HG02759 (cell line): Measurements from ENCODE around the gene CDC14C.
"Not testable (repeated sequence)": the region's sequence is repeated elsewhere in the genome, so short reads cannot be mapped to it uniquely, and the experiment has no call there.

Source experiments
- ATAC-seq: cut with Tn5 transposase; IDR thresholded peaks from one replicate; pipeline ENCODE4 v1.9.1; 2021; ENCODE audit warnings: mild to moderate bottlenecking, moderate library complexity; ENCODE audit not compliant: unreplicated experiment

Gene CDC14C

DNA sequence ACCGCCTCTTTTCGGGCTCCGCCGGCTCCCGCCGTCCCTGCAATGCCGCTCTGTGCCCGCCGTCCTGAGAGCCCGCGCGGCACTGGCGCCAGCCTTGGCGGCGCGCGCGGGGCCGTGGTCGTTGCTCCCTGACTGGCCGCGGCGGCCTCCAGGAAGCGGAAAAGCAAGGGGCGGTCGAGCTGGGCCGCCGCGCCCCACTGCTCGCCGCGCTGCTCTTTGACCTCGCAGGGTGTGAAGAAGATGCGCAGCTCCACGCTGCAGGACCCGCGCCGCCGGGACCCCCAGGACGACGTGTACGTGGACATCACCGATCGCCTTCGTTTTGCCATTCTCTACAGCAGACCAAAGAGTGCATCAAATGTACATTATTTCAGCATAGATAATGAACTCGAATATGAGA is at the start of gene CDC14C:
TSS of gene CDC14C (plus strand) at position 115 of the 400 bp plus-strand sequence. CDS start at position 241, 126 bp downstream.
- no peak for ATAC-seq

DNA sequence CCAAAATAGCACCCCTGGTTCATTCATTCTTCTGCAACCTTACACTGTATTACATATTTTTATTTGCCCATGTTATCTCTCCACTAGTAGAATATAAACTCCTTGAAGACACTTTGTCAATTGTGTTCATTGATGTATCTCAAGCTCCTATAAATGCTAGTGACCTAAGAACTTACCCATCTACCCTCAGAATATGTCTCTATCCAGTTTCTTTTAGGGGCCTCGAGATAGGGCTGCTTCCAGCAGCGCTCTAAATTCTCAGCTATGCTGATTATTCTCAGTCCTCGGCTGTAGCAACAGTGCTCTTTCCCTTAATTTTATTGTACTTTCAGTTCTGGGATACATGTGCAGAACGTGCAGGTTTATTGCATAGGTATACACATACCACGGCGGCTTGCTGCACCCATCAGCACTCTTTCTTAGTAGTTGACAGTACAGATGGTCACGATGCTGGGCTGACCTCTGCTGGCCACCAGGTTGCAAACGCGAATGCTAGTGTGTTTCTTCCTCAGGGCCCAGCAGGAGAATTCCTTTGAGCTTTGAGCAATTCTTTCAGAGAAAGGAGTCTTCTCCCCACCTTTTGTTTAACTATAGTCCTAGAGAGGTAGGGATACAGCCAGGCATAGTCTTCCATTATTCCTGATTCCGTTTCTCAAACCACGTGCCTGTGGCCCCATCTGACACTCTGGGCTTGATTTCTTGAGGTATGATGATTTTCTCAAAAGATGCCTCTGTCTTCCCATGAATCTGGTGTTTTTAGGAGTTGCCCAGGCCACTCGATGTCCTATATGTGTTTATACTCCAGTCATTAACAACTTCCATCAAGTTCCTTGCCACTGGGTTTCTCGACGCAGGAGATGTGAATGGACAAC is 49.1 kb upstream of the CDC14C start:
- ATAC-seq, result no peak

DNA sequence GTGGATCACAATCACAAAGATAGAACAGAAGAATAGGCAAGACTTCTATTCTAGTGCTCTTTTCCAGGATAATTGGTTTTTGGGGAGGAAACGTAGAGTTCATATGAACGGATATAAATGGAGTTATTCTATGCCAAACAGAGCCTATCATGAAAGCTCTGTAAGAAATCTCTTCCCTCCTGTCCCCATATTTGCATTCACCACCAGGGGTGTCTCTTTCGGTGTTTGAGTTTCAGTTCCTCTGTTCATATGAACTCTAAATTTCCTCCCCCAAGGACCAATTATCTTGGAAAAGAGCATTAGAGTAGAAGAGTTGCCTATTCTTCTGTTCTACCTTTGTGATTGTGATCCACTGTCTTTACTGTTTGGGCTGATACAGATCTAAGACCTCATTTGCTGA is 48.3 kb upstream of the CDC14C start:
- no peak for ATAC-seq

DNA sequence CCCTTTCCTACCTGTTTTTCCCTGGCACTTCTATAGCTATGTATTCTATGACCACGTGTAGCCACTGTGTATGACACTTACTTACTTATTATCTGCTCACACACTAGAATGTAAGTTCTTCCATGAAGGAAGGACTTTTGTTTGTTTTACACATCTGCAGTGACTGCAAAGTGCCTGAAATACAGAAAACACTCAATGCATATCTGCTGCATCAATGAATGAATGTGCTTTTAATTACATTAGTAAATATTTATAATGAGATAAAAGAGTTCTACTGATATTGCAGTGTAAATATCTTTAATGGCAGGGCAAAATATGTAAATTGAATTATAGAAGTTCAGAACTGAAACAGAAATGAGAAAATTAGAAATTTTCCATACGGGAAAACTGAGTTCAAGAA is 43.5 kb upstream of the CDC14C start:
- no peak for ATAC-seq

DNA sequence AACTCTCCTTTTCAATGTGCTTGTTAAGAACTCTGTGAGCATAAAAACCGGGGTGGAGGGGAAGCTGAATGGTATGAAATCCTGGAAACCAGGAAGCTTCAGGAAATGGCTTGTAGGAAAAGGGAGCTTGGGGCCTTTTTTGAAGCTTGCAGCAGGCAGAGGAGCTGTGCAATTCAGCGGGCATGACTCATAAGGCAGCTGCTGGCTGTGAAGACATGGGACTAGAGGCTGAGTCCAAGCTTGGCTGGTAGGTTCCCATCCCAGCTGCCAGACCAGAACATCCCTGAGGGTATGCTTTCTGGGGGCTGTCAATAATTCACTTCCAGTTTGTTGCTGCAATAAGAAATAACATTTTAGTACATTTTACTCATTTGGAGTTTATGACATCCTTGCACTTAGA is 36.8 kb upstream of the CDC14C start:
- no peak for ATAC-seq

DNA sequence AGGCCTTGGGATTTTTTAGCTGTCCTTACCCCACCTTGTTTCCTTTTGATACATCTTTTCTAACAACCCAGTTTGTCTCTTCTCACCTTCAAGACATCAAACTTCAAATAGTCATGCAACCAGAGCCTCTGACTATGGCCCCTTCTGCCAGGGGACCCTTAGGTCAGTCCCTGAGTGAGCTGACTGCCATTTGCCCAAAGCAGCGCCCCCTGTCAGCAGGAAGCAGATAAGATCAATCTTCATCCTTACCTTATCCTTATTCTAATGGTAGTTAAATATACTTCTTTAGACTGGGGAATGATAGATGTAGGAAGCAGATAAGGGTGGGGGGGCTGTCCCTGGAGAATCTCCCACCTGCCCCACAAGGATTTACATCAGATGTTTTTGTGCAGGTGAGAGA is 29.8 kb upstream of the CDC14C start:
- ATAC-seq, result no peak

DNA sequence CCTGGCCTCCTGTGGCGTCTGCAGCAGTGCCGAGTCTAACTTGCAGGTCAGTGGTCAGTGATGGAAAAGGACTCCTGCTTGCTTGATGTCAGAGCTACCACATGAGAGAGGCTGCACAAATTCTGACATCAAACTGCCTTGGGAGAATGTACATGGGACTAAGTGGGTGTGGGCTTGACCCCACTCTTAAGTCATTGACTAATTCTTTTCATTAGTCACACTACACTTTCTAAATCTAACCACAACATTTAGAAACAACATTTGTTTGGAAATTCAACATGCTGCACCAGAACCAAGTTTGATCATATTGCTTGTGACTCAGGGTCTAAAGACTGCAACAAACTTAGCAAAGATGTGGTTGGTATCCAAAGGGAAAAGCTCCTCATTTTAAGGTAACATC is 24.4 kb upstream of the CDC14C start:
- no peak for ATAC-seq

DNA sequence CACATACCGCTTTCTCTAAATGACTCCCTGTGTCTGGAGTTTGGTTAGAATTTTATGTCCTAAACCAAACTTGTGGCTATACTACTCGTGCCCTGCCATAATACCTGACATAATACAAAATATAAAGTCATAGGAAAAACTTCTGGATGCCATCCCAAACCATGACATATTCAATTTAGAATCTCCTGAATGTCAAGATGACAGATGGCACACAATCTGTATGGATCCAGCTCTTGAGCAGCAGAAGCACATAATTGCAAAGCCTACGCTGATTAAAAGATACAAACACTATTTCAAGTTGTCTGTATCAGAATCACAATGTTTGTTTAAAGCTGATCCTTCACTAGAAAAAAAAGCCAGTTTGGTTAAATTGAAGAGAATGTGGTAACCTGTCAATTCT is 22.4 kb upstream of the CDC14C start:
- no peak for ATAC-seq

DNA sequence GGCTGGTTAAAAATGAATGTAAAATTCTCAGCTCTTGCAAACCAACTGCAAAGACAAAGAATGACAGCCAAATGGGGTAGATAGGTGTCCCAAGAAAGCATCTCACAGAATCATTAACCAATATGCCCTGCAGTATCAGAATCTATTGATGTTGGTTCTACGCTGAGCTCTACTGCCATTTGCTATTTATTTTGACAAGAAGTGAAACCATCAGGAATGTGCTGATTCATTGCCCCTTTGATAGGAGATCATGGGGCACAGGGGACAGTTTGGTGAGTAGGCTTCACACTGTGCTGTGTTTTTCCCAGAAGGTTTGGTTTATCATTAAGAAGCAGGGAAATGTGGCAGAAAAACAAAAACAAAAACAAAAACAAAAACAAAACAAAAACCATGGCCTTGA is 19.4 kb upstream of the CDC14C start:
- no peak for ATAC-seq

DNA sequence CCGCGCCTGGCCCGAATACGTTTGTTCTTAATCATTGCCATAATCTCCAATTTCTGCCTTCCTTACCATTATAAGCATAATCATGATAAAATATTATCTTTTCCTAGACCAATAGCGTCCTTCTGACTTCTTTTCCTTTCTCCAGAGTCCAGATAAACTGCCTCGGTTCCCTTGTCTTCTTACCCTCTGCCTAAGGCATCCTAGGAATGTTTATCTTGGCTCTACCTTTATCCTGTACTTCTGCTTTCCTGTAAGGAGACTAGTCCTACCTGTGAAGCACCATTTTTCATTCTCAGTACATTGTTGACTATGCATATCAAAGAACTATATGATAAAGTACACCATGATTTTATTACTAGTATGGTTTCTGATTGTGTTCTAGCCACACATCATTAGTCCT is 18.7 kb upstream of the CDC14C start:
- not testable (repeated sequence) for ATAC-seq

DNA sequence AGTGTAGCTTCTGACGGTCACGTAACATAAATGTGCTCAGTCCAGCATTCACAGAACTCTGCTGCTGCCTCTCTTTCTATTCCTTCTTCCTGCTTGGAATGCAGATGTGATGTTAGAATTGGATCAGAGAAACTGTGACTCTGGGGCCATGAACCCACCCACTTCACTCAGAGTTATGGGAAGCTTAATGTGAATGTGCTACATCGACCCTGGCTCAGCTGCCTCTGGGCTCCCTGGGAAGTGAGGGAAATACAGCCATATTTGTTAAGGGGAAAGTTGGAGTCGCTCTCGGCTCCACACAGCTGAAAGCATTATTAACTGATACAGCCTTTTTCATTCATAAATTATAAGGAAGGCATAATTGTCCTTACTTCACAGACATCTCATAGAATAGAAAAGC is 14.5 kb upstream of the CDC14C start:
- not testable (repeated sequence) for ATAC-seq

DNA sequence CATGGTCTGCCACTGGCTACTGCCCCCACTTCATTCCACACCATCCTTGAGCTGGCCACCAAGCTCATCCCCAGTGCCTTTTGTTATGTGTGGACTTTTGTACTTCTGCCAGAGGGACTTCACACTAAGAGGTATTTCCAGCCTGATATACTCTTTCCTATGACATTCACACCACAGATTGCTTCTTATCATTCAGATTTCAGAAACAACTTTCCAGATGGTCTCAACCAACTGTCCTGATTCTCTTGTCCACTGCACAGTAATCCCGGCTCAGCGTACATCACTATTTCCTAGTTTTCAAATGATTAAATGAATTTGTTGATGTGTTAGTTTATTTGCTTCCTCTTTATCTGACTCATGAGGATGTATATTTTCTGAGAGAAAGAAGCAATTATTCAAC is 7.1 kb downstream of the CDC14C start:
- ATAC-seq, result no peak

DNA sequence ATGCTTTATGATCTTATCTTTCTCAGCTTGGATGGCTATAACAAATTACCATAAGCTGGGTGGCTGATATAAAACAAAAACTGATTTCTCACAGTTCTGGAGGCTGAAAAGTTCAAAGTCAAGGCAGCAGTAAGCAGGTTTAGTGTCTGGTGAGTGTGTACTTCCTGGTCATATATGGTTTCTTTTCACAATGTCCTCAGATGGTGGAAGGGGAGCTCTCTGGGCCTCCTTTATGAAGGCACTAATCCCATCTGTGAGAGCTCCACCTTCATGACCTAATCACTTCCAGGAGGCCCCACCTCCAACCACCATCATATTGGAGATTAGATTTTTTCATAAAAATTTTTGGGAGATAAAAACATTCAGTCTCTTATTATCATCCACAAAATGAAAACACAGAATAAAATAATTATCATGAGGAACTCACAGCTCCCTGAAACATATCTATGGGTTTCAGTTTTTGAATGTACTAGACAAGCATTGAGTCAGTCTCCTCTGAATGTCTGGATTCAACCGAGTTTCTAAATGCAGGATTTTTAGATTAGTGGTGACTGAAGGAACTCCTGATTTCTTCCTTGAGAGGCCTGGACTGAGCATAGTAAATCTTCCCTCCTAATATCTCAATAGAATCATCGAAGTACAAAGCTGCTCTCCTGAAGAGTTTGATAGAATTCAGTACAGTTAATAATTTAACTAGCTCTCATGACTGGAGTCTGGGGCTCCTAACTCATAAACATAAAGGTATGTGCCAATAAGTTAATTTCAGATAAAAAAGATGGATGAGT is 8.0 kb downstream of the CDC14C start:
- no peak for ATAC-seq

DNA sequence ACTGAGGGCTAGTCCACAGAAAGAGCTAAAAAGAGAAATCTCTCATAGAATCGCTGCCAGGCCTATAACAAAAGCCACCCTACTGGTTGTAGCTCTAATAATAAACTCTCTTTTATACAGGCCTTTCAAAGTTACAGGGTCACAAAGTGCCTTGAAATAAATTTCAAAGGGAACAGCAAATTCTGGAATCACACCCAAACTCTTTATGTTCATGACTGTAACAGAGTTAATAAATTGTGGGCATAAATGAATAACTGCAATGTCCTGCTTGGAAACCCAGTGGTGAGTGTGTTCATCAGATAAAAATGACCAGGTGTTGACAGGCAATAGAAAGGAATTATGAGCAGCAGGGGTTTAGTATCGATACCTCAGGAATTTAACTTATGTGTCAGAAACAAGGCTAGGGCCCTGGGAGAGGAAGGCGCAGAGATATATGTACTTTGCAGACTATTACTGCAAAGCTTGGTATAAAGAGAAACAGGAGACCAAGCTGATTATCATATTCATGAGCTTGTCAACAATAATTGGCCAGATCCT is 9.3 kb downstream of the CDC14C start:
- ATAC-seq, result no peak

DNA sequence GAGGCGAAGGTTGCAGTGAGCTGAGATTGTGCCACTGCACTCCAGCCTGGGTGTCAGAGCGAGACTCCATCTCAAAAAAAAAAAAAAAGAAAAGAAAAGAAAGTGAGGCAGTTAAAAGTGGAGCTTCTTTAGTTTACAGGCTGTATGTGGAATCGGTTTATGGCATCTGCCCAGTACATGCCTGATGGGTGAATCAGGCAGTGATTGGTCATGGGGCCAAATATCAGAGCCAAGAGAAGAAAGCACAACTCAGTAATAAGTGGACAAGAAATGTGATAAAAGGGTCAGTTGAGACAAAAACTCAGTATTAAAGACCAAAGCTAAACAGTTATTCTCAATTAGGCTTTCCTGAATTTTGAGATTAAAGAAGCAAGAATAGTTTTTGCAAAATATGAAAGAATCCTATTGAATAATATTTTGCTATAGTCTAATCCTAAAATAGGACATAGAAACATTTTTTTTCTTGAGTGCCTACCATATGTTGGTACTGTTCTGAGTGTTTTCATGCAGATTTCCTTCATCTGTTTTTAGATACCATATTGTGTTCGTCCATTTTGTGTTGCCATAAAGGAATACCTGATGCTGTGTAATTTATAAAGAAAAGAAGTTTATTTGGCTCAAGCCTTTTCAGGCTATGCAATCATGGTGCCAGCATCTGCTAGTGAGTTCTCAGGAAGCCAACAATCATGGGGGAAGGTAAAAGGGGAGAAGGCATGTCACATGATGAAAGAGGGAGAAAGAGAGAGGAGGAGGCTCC is 14.4 kb downstream of the CDC14C start:
- ATAC-seq, result no peak

DNA sequence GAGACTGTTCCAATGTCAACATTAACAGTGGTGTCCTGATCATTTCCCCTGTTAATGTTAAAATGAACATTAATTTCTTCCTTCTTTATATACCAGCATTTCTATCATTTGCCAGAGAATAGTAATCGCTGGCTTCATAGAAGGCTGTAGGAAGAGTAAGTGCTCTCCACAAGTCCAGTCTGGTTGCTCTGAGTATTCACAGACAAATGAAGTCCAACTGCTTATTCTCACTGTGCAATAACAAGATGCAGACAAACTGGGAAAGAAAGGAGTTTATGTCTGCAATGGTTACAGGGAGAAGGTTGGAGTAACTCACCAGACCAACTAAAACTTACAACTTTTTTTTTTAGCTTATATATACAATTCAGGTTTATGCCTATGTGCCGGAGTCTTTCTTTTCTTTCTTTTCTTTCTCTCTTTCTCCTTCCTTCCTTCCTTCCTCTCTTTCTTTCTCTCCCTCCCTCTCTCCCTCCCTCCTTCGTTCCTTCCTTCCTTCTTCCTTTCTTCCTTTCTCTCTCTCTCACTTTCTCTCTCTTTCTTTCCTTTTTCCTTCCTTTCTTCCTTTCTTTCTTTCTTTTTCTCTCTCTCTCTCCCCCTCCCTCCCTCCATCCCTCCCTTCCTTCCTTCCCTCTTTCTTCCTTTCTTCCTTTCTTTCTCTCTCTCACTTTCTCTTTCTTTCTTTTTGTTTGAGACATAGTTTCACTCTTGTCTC is 19.1 kb downstream of the CDC14C start:
- no peak for ATAC-seq

DNA sequence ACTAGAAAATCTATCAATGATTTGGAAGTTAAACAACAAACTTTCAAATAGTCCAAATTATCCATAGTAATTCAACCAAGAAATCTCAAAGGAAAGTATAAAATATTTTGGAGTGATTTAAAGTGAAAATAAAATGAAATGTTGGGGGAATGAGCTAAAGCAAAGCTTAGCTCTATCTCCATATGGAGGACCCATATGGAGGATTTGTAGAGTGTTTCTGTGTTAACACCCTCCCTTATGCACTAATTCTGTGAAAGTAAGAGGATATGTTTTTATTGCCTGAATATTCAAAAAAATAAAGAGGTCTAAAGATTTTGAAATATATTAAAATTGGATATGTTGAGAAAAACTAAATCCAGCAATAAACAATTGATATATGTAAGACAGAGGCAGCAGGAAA is 31.6 kb downstream of the CDC14C start:
- no peak for ATAC-seq

DNA sequence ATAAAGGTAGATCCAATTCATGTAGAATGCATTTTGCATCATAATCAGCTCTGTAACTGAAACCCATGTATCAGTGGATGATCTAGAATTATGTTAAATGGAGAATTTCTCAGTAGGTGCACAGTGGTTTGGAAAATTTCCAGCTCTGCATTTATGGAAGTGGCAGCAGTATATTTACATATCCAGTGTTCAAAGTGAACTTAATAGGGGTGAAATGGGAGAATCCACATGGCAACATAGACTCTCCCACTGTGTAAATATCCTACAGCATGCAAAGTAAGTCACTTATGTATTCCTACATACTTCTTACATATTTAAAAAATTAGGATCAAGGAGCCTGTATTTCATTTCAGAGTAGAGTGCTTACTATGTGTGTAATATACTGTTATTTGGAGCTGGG is 35.3 kb downstream of the CDC14C start:
- ATAC-seq, result no peak

DNA sequence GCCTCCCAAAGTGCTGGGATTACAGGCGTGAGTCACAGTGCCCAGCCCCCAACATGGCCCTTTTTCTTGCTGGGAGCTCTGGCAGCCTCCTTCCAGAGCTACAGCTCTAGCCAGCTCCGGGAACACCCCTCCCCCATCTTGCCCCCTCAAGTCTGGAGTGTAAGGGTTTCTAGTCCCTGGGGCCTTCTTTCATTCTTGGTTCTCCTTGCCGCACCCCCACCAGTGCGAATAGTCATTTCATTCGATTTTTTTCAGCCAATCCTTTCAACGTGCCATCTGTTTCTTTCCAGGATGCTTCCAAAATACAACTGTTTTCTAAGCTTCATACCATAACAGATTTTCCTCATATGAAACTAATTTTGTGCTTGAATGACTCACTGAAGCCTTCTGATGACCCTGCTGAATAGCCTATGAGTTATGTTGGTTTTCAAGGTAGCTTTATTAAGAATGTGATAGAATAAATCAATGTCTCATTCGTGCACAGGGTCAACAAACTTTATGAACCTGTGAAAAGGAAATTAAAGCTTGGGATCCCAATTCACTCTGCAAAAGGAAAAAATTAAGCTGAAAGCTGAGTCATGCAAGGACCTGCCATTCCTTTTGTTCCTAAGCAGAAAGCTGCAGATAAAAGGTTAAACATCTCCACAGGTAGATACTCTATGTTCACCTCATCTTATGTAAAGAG is 38.6 kb downstream of the CDC14C start:
- ATAC-seq, result no peak

DNA sequence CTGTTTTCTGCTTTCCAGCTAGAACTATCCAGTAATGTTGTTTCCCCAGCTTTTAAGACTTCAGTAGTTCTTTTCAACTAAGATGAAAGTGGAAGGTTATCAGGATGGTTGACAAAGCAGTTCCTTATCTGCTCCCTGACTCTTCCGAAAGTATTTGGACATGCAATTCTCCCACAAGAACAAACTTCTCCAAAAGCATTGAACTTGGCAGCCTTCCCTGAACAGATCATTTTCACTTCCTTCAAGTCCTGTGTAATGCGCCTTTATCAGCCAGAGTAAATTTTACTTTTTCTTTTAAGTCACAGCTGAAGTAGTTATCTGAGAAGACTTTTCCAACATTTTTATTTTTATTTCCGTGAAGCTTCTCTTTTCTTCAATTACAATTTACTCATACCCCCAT is 39.7 kb downstream of the CDC14C start:
- ATAC-seq, result no peak
